Activated T-cell treated with anti-CD3 and anti-CD28 coated beads, Interleukin-2, amount 50 U/mL, for 72 hours (primary cell): ENCODE data around the gene PPP2R1A. TPM values are rescaled to one million over a fixed set of nuclear protein-coding genes. Genes with fewer than 3 reads are reported as not detected.

Source experiments
- ATAC-seq, 2 donors: fragments of 150-1000 bp; cut with Tn5 transposase; replicated peaks in 1 of 2; 2 replicates each; pipeline ENCODE4 v1.10.0; 2021; ENCODE audit warnings: moderate library complexity in 2 of 2, mild to moderate bottlenecking in 1 of 2
- DNase-seq, 2 donors: peaks; one replicate each; pipeline ENCODE4 v3.0.0; 2021 to 2022; ENCODE audit warnings: mixed read lengths in 1 of 2
- H3K27ac Mint-ChIP-seq: one replicate; pipeline ENCODE4 v1.8.0; 2022; ENCODE audit warnings: mild to moderate bottlenecking, moderate library complexity, mixed read lengths
- H3K27me3 Mint-ChIP-seq: one replicate; pipeline ENCODE4 v1.8.0; 2022; ENCODE audit warnings: low read depth, mixed read lengths
- H3K36me3 Mint-ChIP-seq, 2 donors: one replicate each; pipeline ENCODE4 v1.8.0; 2022; ENCODE audit warnings: mixed read lengths in 2 of 2, mild to moderate bottlenecking in 1 of 2; ENCODE audit not compliant: insufficient read depth in 2 of 2
- H3K4me1 Mint-ChIP-seq: one replicate; pipeline ENCODE4 v1.8.0; 2022; ENCODE audit warnings: low read depth, mixed read lengths
- H3K4me3 Mint-ChIP-seq, 2 donors: one replicate each; pipeline ENCODE4 v1.8.0; 2022; ENCODE audit warnings: mild to moderate bottlenecking in 2 of 2, mixed read lengths in 2 of 2, moderate library complexity in 2 of 2
- H3K9me3 Mint-ChIP-seq, 2 donors: one replicate each; pipeline ENCODE4 v1.8.0; 2022; ENCODE audit warnings: mixed read lengths in 2 of 2
- total RNA-seq, 2 donors: library from RNA; stranded (reverse); gene quantifications; one replicate each; pipeline ENCODE4 v1.2.3, GENCODE V29; 2022

PPP2R1A gene
- 100 to 1,000 TPM; 160 to 181 TPM for total RNA-seq

GRCh38 chr19:52189735-52190486 lies at the start of gene PPP2R1A:
Gene PPP2R1A (plus strand): TSS chr19:52190052. CDS start chr19:52190097, 45 bp downstream.
- Mint-ChIP-seq H3K27ac (peak within 1 kb of the TSS; percentile 96), H3K36me3 (peaks cover 3 to 12% of the 10 kb centered on the region in 2 donors), H3K27me3 (no peaks in the 10 kb centered on the region), H3K9me3 (no peaks in the 10 kb centered on the region), H3K4me1 (peaks cover 38% of the 10 kb centered on the region), H3K4me3 (peak within 1 kb of the TSS; percentile 83 to 100)
- DNase-seq, result peak; percentile 97 to 99
- ATAC-seq, result peak; percentile 92 to 93

- Mint-ChIP-seq H3K9me3 (peaks cover 2 to 10% of the 10 kb centered on the region in 2 donors), H3K4me1 (peaks cover 24% of the 10 kb centered on the region), H3K27ac (no peak overlapping the region), H3K36me3 (peaks cover 21 to 42% of the 10 kb centered on the region in 2 donors), H3K4me3 (no peak overlapping the region), H3K27me3 (no peaks in the 10 kb centered on the region)
- ATAC-seq (no peak), DNase-seq (no peak)
Measured at GRCh38 chr19:52141203-52141602, 48.6 kb upstream of the PPP2R1A start.

GRCh38 chr19:52142001-52142595 lies 47.8 kb upstream of the PPP2R1A start:
- ATAC-seq (no peak), DNase-seq (no peak)
- Mint-ChIP-seq H3K4me3 (no peak overlapping the region), H3K27ac (no peak overlapping the region), H3K36me3 (peaks cover 20 to 39% of the 10 kb centered on the region in 2 donors), H3K4me1 (peaks cover 24% of the 10 kb centered on the region), H3K9me3 (peaks cover 3 to 10% of the 10 kb centered on the region in 2 donors), H3K27me3 (no peaks in the 10 kb centered on the region)

DNA sequence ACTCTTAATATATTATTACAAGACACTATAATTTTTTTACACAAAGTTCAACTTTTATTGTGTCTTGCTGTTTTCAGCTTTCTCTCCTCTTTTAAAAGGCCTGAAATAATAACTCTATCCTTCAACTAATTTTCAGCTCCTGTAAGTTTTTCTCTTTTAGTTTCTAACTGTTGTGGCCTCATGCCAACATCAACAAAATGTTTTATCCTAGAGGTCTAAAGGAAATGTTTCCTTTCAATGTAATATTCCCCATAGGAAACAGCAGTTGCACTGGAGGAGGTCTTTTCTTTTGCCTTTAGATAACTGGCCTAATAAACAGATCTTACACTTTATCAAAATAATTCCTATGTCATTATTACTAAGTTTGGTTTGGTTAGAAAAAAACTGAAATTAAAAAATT lies 41.6 kb upstream of the PPP2R1A start:
- Mint-ChIP-seq H3K27ac (no peak overlapping the region), H3K4me3 (no peak overlapping the region), H3K36me3 (peaks cover 12 to 13% of the 10 kb centered on the region in 2 donors), H3K9me3 (peaks cover 7 to 10% of the 10 kb centered on the region in 2 donors), H3K27me3 (no peaks in the 10 kb centered on the region), H3K4me1 (no peaks in the 10 kb centered on the region)
- no peak for DNase-seq
- no peak for ATAC-seq

DNA sequence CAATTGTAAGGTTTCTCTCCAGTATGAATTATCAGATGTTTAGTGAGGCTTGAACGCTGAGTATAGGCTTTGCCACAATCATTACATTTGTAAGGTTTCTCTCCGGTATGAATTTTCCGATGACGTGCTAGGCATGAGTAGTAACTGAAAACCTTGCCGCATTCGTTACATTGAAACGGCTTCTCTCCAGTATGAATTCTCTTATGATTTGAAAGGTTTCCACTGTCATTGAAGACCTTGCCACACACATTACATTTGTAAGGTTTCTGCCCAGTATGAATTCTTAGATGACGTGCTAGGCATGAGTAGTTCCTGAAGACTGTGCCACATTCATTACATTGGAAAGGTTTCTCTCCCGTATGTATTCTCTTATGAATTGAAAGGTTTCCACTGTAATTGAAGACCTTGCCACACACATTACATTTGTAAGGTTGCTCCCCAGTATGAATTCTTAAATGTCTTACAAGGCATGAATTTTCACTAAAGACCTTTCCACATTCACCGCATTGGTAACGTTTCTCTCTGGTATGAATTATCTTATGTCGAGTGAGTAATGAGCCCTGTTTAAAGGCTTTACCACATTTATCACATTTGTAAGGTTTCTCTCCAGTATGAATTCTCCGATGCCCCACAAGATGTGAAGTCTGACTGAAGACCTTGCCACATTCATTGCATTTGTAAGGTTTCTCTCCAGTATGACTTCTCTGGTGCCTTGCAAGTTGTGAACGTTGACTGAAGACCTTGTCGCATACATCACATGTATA lies 34.1 kb upstream of the PPP2R1A start:
- Mint-ChIP-seq H3K4me1 (no peaks in the 10 kb centered on the region), H3K4me3 (no peak overlapping the region), H3K9me3 (peaks cover 39 to 43% of the 10 kb centered on the region in 2 donors), H3K27me3 (no peaks in the 10 kb centered on the region), H3K36me3 (peaks cover 50 to 72% of the 10 kb centered on the region in 2 donors), H3K27ac (no peak overlapping the region)
- ATAC-seq (no peak), DNase-seq (no peak)

DNA sequence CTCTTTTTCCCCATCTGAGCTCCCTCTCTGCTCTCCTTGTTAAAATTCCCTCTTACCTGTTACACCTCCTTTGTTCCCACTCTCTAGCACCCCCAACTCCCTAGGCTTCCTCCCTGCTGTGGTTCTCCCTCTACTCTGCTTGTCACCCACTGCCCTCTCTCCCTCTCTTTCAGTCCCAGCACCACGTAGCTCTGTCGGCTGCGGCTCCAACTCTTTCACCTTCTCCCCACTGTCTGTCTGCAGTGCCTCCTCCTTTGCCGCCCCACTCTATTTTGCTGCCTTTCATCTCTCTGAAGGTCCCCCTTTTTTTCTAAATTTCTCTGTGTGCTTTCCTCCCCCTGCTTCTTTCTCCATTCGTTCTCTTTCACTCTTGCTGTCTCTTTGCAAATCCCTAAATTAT lies 19.5 kb upstream of the PPP2R1A start:
- Mint-ChIP-seq H3K27me3 (no peaks in the 10 kb centered on the region), H3K36me3 (peaks cover 23 to 43% of the 10 kb centered on the region in 2 donors), H3K4me3 (peak overlapping the region; percentile 84 to 99), H3K27ac (peak overlapping the region; percentile 96), H3K4me1 (peaks cover 34% of the 10 kb centered on the region), H3K9me3 (peaks cover 5 to 8% of the 10 kb centered on the region in 2 donors)
- ATAC-seq (no peak), DNase-seq (peak in 1 of 2 donors; percentile 4)

DNA sequence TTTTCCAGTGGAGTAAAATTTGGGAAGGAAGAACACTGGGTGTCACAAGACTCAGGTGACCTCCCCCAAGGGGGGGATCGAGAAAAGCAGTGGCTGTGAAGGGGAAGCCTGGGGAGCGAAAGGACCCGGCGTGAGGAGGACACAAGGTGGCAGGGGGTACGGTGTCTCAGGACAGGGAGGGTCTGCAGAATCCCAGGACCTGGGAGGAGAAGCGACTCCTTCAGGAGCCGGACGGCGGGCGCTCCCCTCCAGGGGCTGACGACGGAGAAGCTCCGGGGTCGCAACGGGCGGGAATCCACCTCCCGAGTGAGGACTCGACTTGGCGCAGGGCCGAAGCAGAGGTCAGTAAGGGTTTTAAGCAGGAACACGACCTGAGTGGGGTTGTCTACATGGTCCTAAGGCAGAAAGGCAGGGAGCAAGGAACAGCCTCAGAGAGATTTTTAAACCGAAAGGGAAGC lies 19.0 kb upstream of the PPP2R1A start:
- peaks cover 5 to 8% of the 10 kb centered on the region in 2 donors for H3K9me3 Mint-ChIP-seq
- peak; percentile 31 to 35 for ATAC-seq
- H3K4me3 Mint-ChIP-seq, result peak overlapping the region; percentile 84 to 99
- H3K36me3 Mint-ChIP-seq, result peaks cover 21 to 38% of the 10 kb centered on the region in 2 donors
- H3K27ac Mint-ChIP-seq, result peak overlapping the region; percentile 96
- DNase-seq, result peak; percentile 10 to 14
- H3K4me1 Mint-ChIP-seq, result peaks cover 34% of the 10 kb centered on the region
- H3K27me3 Mint-ChIP-seq, result no peaks in the 10 kb centered on the region

- peak; percentile 93 to 94 for ATAC-seq
- peaks cover 21 to 38% of the 10 kb centered on the region in 2 donors for H3K36me3 Mint-ChIP-seq
- H3K9me3 Mint-ChIP-seq, result peaks cover 5 to 8% of the 10 kb centered on the region in 2 donors
Measured at GRCh38 chr19:52171321-52172169, 18.3 kb upstream of the PPP2R1A start, which contains the start of gene ZNF836. Gene ZNF836 (minus strand): TSS chr19:52171621. CDS start chr19:52168072, 3,549 bp downstream.

GRCh38 chr19:52172347-52172746 lies 17.5 kb upstream of the PPP2R1A start:
- Mint-ChIP-seq H3K36me3 (peaks cover 20 to 34% of the 10 kb centered on the region in 2 donors), H3K4me1 (peaks cover 34% of the 10 kb centered on the region), H3K9me3 (peaks cover 5 to 8% of the 10 kb centered on the region in 2 donors), H3K4me3 (peak overlapping the region; percentile 84 to 99), H3K27ac (no peak overlapping the region), H3K27me3 (no peaks in the 10 kb centered on the region)
- no peak for ATAC-seq
- DNase-seq, result no peak

More at GRCh38 chr19:52171321-52172169, 18.3 kb upstream of the PPP2R1A start, which contains the start of gene ZNF836:
- peak; percentile 91 for DNase-seq
- Mint-ChIP-seq H3K27ac (peak within 1 kb of the TSS; percentile 96), H3K27me3 (no peaks in the 10 kb centered on the region), H3K4me3 (peak within 1 kb of the TSS; percentile 84 to 99), H3K4me1 (peaks cover 34% of the 10 kb centered on the region)

- Mint-ChIP-seq H3K27ac (no peak overlapping the region), H3K4me3 (no peak overlapping the region), H3K4me1 (peaks cover 11% of the 10 kb centered on the region), H3K36me3 (peaks cover 2 to 4% of the 10 kb centered on the region in 2 donors), H3K27me3 (no peaks in the 10 kb centered on the region), H3K9me3 (peaks cover 1 to 3% of the 10 kb centered on the region in 2 donors)
- no peak for ATAC-seq
- no peak for DNase-seq
Measured at GRCh38 chr19:52176574-52176973, 13.3 kb upstream of the PPP2R1A start.

DNA sequence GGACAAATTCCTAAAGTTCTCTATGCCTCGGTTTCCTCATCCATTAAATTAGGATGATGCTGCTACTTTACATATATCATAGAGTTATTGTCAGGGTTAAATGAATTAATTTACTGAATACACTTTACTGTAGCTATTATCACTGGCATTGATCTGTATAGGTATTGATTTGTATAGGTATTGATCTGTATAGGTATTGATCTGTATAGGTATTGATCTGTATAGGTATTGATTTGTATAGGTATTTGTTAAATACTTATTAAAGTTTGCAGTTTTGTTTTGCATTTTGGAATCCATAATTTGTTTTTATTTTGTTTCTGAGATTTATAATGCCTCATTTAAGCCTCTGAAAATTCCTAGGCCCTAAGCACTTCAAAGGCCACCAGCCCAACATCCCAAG lies 2.4 kb upstream of the PPP2R1A start:
- peak overlapping the region; percentile 56 for H3K27ac Mint-ChIP-seq
- H3K4me1 Mint-ChIP-seq, result peaks cover 21% of the 10 kb centered on the region
- DNase-seq, result no peak
- no peak overlapping the region for H3K4me3 Mint-ChIP-seq
- no peaks in the 10 kb centered on the region for H3K27me3 Mint-ChIP-seq
- H3K36me3 Mint-ChIP-seq, result peaks cover 0 to 8% of the 10 kb centered on the region in 2 donors
- H3K9me3 Mint-ChIP-seq, result no peaks in the 10 kb centered on the region
- no peak for ATAC-seq
